ENCODE measurements around the gene GRIK3.

Gene GRIK3

DNA sequence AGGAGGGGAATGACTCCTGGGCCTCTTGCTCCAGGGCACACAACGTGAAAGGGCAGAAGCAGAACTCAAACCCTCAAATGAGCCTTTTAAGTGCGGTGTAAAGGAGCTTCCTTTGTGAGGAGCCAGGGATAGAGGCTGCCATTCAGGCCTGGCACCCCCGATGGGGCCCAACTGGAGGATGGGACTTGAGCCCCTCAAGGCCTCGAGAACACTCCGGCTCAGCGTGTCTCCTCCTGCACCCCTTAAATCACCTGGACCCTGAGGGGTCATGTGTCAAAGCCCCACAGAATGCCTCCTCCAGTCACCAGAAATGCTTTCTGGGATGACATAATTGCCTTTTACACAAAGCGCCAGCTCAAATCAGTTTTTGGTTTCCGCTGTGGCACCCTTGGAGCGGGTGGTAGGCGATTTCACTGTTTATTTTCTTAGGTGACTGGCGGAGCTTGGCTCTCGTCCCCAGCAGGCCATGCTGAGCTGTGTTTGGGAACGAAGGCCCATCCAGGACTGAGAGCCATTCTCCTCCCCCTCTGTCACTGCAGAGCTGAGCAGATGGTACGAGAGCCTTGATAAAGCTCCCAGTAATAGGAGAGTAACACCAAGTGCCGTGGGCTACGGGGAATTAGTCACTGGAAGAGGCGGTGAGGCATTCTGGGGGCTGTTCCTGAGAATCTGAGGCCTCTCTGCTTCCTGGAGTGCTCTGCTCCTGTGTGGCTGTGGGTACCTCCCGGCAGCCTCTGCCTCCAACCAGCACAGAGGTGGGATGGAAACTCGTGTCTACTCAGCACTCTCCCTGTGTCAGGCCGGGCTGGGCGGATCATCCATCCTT is 163.0 kb downstream of the GRIK3 start:
- no peak for FAIRE-seq

DNA sequence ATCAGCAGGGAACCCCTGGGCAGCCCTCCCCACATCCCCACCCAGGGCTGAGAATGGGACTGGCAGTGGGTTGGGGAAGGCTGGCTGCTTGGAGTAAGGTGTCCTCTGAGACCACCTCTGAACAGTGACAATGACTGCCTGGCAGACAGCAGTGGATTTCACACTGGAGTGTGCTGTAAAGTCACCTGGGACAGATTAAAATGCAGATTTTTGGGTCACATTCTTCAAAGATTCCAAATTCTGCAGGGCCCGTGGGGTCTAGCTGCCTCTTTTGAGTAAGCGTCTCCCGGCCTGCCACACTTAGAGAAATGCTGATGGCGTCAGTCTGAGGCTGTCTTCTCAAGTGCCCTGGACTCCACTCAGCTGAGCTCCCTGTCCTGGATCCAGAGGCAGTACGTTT is 164.5 kb downstream of the GRIK3 start:
- FAIRE-seq, result no peak

DNA sequence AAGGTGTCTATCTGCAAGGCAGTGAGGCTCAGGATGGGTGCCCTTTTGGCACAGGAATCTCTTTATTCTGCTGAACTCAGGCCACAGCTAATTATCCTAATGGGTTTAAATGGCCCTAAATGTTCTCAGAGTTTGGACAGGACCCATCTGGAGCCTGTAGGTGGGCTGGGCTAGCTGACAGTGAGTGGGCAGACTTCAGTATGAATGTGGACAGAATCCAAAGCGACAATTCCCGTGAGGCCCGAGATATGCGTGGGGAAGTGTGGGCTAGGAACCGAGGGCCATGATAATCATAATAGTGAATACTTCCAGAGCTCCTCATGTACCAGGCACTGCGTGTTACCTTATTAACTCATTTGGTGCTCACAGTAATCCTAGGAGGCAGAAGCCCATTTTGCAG is 165.3 kb downstream of the GRIK3 start:
- no peak for FAIRE-seq

DNA sequence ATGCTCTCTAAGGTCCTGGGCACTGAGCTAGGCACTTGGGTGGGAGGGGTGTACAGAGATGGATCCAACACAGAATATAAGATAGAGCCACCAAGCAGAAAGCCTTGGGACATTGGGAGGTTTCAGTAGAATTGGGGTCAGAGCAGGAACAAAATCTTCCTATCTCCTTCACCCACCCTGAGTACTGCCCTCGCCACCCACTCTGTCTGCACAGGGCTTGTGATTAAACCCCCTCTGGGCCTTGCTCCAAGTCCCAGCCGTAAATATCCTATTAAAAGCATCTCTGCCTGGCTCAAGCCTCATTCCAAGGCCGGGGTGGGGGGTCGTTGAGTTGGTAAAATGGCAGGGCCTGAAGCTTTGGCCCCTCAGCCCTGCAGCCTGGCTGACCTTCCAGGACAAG is 166.7 kb downstream of the GRIK3 start:
- FAIRE-seq, result no peak

DNA sequence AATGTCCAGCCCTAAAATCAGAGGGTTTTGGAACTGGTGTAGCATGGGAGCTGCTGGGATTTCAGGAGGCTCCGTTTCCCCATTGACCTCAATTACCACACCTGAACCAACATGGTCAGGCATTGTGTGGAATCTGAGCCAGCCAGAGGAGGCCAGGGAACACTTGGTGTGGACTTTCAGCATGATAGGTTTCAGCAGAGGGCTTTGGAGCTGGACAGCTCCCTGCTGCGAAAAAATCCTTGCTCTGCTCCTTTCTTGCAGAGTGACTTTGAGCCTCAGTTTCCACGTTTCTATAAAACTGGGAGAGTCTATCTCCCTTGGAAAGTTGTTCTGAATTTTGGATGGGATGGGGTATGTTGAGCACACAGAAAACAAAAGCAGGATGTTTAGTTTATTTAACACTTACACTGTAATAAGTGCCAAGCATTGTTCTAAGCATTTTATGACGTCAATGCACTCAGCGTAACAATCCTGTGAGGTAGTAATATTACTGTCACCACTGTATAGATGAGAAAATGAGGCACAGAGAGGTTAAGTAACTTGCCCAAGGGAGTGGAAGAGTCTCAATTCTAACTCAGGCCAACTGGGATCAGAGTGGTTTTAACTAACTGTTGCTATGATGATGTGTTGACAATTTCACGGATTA is 168.0 kb downstream of the GRIK3 start:
- FAIRE-seq, result no peak

DNA sequence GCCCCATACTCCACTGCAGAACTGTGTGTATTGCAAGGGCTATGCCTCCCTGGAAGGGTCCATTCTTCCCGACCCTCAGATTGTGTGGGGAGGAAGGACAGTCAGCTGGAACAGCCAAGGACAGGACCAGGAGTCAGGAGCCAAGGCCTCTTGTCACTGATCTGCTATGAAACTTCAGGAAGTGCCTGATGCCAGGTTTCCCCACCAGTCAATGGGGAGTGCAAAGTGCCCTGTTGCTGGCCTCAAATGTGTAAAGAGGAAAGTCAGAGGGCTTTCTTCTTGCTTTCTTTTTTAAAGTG is 168.8 kb downstream of the GRIK3 start:
- FAIRE-seq, result no peak

DNA sequence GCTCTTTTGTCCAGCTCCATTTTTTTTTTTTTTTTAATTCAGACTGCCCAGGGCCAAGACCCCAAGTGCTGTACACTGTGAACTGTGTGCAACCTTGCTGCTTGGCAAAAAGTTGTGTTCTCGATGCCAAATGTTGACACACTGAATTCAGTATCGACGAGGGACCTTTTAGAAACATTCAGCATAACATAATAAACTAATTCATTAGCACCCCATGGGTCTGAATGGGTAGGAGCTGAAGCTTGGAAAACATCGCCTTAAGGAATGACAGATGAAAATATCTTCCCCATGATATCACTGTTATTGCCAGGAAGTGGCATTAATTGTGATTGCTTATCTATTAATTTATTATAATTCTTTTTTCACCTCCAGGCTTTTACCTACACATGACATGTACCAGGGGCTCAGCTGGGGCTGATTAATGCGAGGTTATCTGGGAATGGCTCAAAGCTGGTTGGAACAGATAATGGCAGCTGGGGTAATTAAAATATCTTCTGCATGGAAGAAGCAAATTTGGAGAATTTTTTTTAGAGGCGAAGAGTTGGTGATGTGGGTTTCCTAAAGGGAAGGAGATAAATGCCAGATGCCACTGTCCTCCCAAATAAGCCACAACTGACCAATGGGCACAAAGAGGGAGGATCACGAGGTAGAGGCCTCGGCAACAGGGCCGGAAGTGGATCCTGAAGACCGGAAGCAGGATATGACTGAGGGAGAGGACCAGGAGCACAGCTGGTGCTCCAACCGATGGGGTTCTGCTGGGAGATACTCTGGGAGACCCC is 169.3 kb downstream of the GRIK3 start:
- FAIRE-seq, result no peak

DNA sequence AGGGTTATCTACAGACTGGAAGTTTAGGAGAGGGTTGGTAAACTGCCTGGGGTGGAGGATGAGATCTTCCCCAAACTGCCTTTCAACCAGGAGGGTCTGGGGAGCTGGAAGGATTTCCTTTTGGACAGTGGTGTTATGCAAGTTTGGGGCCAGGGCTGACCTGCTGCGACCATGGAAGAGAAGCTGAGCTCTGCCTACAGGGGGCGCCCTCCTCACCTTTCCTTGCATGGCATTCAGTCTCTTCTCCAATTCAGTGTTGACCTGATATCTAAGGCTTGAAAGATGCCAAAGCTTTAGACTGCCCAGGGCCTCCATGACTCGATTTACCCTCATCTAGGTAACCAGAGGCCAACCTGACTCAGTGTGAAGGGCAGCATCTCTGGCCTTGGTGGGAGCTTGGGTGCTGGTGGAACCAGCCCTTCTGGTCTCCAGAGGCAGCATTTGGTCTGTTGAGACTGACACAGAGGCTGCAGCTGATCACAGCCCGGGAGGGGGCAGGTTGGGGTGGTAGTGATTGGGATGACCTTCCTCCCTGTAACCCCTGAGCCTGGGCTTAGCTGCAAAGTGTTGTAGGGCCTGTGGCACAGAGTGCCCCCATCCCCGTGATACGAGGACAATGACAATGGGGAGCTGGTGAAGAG is 170.0 kb downstream of the GRIK3 start:
- no peak for FAIRE-seq

DNA sequence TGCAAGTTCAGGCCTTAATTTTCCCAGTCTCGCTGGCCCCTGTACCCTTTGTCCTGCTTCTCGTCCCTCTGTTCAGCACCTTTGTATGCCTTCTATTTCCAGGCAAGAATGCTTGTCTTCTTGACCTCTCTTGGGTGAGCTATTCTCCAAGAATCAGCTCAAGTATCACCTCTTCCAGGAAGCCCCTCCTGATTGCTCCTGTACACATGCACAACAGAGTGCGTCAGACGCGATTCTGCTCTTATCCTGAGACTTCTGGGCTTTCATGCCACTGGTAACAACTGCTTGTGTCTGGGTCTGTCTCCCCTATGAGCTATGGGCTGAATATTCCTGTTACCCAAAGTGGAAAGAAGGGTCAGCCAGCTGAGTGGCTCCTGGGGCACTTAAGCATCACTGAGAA is 170.8 kb downstream of the GRIK3 start:
- no peak for FAIRE-seq

DNA sequence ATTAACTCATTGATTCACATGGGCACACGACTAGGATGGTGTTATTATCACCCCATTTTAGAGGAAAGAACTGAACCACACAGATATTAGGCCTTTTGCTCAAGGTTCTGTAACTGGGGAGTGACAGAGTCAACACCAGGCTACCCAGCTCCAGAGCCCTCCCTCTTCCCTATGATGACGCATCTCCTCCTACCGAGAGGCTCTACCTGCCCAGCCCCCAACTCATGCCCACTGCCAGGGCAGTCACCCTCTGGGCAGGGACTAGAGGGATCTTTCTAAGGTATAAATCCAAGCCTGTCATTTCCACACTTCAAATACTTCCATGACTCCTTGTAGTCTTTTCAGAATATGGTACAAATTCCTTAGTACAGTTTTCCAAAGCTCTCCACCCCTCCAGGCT is 171.3 kb downstream of the GRIK3 start:
- FAIRE-seq, result no peak

DNA sequence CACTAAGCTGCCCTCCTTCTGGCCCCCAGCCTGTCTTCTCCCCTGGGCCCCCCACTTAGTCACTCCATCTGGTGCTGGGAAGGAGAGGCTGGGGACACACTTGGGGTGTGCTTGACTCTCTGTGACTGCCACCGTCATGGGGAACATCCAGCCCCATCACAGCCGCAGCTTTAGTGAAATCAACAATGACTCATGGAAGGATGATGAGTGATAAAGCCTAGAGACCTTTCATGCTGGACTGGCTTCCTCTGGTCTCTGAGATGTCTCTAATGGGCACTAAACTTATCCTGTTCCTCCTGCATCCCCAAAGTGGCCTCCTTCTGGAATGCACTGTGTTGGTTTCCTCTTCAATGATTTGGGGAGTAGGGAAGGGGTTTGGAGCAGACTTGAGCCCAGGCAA is 172.9 kb downstream of the GRIK3 start:
- no peak for FAIRE-seq

DNA sequence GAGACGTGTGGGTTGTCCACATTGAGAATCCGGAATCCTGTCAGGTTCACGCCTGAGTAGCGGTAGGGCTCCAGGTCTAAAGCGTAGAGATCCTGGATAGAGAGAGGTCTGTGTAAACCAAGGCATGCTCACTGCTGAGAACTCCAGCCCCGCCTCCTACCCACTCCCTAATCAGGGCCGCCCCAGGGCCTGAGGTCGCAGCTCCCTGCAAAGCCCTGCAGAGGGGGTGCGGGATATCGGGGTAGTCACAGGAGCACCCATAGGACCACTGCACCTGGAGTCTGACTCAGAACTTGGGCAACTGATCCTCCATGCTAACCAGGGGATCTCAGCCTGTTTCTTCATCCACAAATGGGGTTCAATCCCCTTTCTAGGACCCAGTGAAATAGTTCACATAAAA is 174.4 kb downstream of the GRIK3 start:
- FAIRE-seq, result no peak

DNA sequence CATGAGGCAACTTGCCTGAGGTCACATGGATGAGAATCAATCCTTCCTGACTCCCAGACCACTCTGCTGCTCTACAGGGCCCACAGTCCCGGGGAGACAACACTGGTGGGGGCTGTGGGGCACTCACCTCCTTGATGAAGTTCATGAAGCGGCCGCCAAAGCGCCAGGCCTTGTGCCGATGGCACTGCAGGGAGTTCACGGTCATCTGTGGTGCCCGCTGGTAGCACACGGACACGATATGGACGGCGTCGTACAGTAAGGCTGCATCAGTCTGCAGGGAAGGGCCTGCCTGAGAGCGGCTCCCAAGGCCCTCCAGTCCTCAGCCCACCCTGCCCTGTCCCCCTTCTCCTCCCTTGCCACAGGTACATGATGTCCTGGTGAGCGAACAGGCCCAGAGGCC is 175.3 kb downstream of the GRIK3 start:
- FAIRE-seq, result no peak

DNA sequence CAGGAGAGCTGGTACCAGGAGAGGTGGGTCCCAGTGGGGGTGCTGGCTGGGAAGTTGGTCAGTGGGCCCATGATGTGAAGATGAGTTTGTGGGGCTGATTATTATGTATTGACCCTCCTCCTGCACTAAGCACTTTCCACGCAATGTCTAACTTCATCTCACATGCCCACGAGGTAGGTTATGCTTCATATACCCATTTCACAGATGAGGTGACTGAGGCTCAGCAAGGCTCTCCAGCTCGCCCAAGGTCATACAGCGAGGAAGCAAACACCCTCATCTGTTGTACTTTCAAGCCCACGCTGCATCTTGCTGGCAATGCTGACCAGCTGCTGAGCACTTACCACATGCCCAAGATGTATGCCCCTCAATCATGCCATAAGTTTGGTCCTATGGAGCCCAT is 175.8 kb downstream of the GRIK3 start:
- FAIRE-seq, result no peak

DNA sequence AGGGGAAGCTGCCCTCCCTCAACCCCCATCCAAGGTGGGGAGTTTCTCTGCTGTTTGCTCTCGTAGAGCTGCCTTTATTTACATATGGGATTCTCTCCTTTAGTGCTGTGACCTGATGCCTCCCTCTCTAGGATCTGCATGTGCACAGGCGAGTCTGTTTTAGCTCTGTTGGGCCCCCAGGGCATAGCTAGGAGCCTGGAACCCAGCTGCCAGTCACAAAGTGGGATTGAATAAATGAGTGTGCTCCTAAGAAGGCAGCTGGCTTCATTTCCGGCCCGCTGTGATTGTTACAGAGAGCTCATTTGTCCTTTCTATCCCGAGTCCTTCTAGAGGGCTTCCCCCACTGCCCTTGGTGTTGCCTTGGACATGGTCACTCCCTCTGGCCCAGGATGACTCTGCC is 176.6 kb downstream of the GRIK3 start:
- FAIRE-seq, result no peak

DNA sequence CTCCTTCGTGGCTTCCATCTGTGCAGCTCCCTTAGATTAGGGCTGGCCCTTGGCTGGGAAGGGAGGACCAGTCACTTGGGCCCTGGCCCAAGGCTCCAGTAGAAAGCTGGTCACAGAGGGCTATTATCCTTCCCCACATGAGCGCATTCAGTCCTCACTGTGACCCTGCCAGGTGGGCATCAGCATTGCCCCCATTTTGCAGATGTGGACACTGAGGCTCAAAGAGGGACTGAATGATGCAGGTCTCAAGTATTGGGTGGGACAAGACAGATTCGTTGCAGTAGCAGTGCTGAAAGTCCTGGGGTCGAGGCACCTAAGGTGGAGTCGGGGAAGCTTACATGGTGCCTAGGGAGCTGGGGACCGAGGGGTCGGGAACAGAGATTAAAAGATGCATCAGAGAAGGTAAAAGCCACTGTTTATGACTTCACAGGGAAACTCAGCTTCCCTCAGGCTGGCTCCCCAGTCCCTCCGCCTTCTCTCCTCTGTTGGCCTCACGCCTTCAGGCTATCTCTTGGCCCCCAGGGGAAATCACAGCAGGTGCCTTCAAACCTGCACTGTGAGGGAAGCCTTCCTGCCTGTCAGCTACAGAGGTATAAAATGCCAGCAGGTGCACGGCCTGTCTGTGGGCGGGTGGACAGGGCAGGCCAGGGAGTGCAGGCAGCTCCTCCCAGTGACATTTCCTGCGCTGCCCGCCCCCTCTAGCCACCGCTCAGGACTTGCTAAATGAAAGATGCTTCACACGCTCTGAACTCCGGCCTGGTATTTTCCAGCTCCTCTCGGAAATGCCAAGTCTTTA is 178.4 kb downstream of the GRIK3 start:
- FAIRE-seq, result no peak

DNA sequence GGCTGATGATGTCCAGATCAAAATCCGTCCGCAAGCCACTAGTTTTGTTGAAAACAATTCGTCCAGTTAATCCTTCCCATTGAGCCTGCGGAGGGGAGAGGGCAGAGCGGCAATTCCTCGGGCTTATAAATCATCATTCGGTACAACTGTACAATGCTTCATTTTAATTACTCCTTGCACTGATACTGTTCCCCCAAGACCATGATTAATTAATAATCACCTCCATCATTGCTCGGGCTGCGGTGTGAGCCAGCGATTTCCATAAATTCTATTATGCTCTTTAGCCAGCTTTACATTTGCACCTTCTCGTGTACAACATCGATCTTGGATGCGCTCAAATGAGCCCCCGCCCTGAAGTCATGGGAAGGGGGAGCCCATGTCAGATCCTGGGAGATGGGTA is 180.7 kb downstream of the GRIK3 start:
- FAIRE-seq, result no peak

DNA sequence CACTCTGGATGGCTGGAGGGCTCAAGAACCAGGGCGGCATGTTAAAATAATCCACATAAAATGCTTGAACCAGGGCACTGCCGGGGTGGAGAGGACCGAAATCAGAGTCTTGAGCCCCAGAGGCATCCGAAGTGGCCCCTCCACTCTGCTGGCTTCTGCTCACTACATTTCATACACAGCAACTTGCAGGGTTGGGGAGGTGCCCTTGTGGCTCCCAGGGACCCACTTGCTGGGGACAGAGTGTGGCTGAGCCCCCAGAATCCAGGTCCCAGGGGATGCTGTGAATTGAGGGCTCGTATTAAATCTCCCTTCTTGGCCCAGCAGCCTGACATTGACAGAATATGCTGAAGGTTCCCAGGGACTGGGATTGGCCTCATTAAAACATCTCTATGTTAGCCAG is 181.7 kb downstream of the GRIK3 start:
- FAIRE-seq, result no peak

DNA sequence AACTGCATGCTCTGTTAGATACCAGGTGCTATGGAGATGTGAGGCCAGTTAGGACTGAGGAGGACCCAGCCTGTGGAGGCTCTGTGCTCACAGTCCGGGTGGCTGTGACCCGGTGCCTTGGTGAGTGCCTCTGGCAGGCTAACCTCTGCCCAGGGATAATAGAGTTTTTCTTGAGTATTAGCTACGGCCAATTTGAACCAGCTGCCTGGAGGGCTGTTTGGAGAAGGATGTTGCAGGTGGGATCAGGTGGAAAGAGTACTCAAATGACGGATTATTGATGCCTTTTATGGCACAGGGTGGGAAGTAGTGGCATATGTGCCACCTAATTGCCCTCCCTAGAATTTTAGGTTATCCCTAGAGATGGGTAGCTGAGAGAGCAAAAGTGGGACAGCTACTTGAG is 182.7 kb downstream of the GRIK3 start:
- FAIRE-seq, result no peak

DNA sequence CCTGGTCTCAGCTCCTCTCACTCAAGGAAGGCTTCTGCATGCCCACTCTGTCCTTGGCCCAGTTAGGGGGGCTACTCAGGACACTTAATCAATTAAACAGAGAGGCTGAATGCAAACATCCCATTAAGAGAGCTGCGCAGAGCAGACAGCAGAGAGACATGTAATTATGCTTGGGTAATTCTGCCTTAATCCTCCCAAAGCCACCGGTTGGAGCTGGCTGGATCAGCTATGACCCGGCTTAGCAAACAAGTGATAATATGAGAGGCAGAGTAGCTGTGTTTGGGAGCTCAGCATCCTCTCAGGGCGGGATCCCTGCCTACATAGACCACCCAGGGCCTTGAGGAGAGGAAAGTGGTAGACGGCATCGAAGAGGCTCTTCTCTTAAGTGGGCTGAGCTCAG is 183.2 kb downstream of the GRIK3 start:
- no peak for FAIRE-seq

DNA sequence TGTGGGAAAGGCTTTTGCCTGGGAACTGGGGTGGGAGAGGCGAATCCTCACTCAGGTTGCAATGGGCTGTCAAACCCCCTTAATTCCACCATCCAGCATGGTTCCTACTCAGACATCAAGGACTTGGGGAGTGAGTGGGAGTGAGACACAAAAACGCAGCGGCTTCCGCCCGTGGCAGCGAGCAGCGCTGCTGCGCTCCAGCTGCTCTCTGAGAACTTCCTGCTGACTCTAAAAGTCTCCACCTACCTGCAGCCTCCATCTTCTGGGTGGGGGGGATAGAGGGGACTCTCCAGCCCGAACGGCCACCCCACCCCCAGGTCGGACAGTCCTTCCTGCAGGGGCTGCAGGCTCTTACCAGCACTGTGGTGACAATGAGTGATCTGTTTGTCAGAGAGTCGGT is 184.4 kb downstream of the GRIK3 start:
- FAIRE-seq, result no peak

DNA sequence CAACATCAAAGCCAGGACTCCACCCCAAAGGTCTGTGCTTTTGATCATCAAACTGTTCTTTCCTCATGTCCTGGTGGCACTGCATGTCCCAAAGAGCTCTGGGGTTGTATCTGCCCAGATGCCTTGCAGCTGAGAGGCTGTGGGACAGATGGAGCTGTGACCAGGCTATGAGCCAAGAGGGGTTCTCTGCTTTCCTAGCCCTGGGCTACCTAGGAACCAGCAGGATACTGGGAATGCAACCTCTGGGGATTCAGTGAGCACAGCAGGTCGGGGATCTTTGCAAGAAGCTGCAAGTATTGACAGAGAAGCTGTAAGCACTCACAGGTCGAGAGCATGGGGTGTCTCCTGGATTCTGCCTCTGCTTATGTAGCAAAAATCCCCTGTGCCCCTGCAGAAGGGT is 186.6 kb downstream of the GRIK3 start:
- no peak for FAIRE-seq

DNA sequence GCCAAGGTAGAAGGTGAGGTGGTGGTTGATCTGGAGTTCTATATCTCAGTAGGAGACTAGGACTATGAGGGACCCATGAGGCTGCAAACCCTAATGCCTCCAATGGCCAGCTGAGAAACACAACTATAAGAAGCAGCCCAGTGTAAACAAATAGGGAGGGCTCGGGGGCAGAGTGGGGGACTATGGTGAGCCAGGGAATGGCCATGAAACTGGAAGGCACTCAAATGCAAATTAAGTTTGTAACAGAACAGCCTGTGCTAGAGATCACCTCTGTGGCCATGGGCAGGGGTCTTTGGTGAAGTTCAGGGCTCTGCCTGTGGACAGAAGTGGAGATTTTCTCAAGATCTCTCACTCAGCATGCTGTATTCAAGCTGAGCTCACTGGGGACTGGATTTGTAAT is 187.1 kb downstream of the GRIK3 start:
- no peak for FAIRE-seq

Measured in TTC549 (cell line).